H1 (cell line): ENCODE data around the gene MIGA1. TPM values are rescaled to one million over a fixed set of nuclear protein-coding genes. Genes with fewer than 3 reads are reported as not detected.

Experiments used
- CTCF ChIA-PET: fragments of 300-600 bp; sonication (Branson Sonifier 250); formaldehyde crosslinking; loops from one replicate; lab custom pipeline; 2021; ENCODE audit not compliant: partially characterized antibody; lab: Charles Lee
- POLR2A ChIA-PET: fragments of 300-600 bp; sonication (Branson Sonifier 250); formaldehyde crosslinking; loops from one replicate; lab custom pipeline; 2021; ENCODE audit warnings: inconsistent platforms; ENCODE audit not compliant: partially characterized antibody; lab: Charles Lee
- DNase-seq, 2 experiments: peaks; one replicate each; pipeline versions ENCODE4 v3.0.0 to v3.0.0-alpha.2; 2010 to 2022; ENCODE audit warnings: low spot score in 2 of 2, low read depth in 1 of 2, mixed read lengths in 1 of 2
- FAIRE-seq: peaks from 2 replicates; lab custom pipeline; 2011; peaks lifted over from hg19 to GRCh38; lab: Jason Lieb, UNC
- H2AFZ ChIP-seq: 2 replicates; pipeline ENCODE4 v1.8.1; 2012; ENCODE audit warnings: low read length, inconsistent platforms
- H2AK5ac ChIP-seq: 2 replicates; pipeline ENCODE4 v1.6.1; 2013; ENCODE audit warnings: low read depth, low read length
- H2BK120ac ChIP-seq: replicated peaks from 2 replicates; pipeline ENCODE3; 2013; ENCODE audit warnings: low read depth, low read length, inconsistent platforms
- H2BK12ac ChIP-seq: 2 replicates; pipeline ENCODE4 v1.6.1; 2013; ENCODE audit warnings: low read depth, low read length
- H2BK15ac ChIP-seq: 2 replicates; pipeline ENCODE4 v1.6.1; 2013; ENCODE audit warnings: low read length
- H2BK20ac ChIP-seq: 2 replicates; pipeline ENCODE4 v1.6.1; 2013; ENCODE audit warnings: low read length
- H2BK5ac ChIP-seq: 2 replicates; pipeline ENCODE4 v1.6.1; 2013; ENCODE audit warnings: low read depth, low read length
- H3K14ac ChIP-seq: 2 replicates; pipeline ENCODE4 v1.6.1; 2013; ENCODE audit warnings: inconsistent platforms; ENCODE audit not compliant: insufficient read length
- H3K18ac ChIP-seq: 2 replicates; pipeline ENCODE4 v1.6.1; 2013; ENCODE audit warnings: low read length; ENCODE audit errors: extremely low read depth
- H3K23ac ChIP-seq: 2 replicates; pipeline ENCODE4 v1.6.1; 2013; ENCODE audit warnings: inconsistent platforms; ENCODE audit not compliant: insufficient read length
- H3K23me2 ChIP-seq: 2 replicates; pipeline ENCODE4 v1.6.1; 2013; ENCODE audit warnings: low read depth, low read length
- H3K27ac ChIP-seq: 2 replicates; pipeline ENCODE4 v1.6.1; 2011; ENCODE audit warnings: low read depth, low read length, inconsistent platforms
- H3K27me3 ChIP-seq, 4 experiments: replicated peaks in 1 of 4; 1 replicate in 1 of 4; 2 replicates in 3 of 4; pipeline versions ENCODE4 v1.6.1 to v1.8.1; 2011 to 2013; ENCODE audit warnings: low read length in 3 of 4, mild to moderate bottlenecking in 3 of 4, inconsistent platforms in 2 of 4, mixed read lengths in 2 of 4, moderate library complexity in 1 of 4; ENCODE audit not compliant: control insufficient read depth in 3 of 4, insufficient read depth in 3 of 4; ENCODE audit errors: extremely low read depth in 1 of 4
- H3K36me3 ChIP-seq, 4 experiments: 2 replicates each; pipeline versions ENCODE4 v1.6.1 to v1.8.1; 2011 to 2013; ENCODE audit warnings: mild to moderate bottlenecking in 4 of 4, low read length in 3 of 4, moderate library complexity in 2 of 4, control low read depth in 1 of 4, inconsistent platforms in 1 of 4; ENCODE audit not compliant: insufficient read depth in 4 of 4, control insufficient read depth in 2 of 4
- H3K4ac ChIP-seq: replicated peaks from 2 replicates; pipeline ENCODE3; 2013; ENCODE audit warnings: low read length, low read depth, mixed read lengths, inconsistent platforms; ENCODE audit not compliant: insufficient read length
- H3K4me1 ChIP-seq, 4 experiments: replicated peaks in 1 of 4; 1 replicate in 1 of 4; 2 replicates in 3 of 4; pipeline versions ENCODE4 v1.6.1 to v1.8.1; 2011 to 2013; ENCODE audit warnings: low read length in 3 of 4, inconsistent platforms in 2 of 4, mixed read lengths in 1 of 4; ENCODE audit not compliant: insufficient read depth in 4 of 4, control insufficient read depth in 3 of 4
- H3K4me2 ChIP-seq, 2 experiments: 2 replicates each; pipeline versions ENCODE4 v1.6.1 to v1.8.1; 2011 to 2013; ENCODE audit warnings: low read depth in 2 of 2, low read length in 2 of 2, control low read depth in 1 of 2, inconsistent platforms in 1 of 2, mild to moderate bottlenecking in 1 of 2; ENCODE audit not compliant: insufficient read depth in 1 of 2
- H3K4me3 ChIP-seq, 4 experiments: fragments of 200-600, 300-600 bp in 1 of 4; sonication (generic), shearing (Covaris generic), sonication (Bioruptor Twin) in 1 of 4; 2 replicates each; pipeline versions ENCODE4 v1.5.1 to v1.8.1; 2011 to 2016; ENCODE audit warnings: low read length in 4 of 4, low read depth in 3 of 4, control low read depth in 2 of 4, inconsistent platforms in 2 of 4, mild to moderate bottlenecking in 2 of 4, mixed read lengths in 1 of 4, moderate library complexity in 1 of 4; ENCODE audit not compliant: insufficient read depth in 2 of 4; ENCODE audit errors: extremely low read depth in 1 of 4
- H3K56ac ChIP-seq: replicated peaks from 2 replicates; pipeline ENCODE3; 2013; ENCODE audit warnings: low read depth, mild to moderate bottlenecking, mixed read lengths, low read length, inconsistent platforms; ENCODE audit not compliant: insufficient read length
- H3K79me1 ChIP-seq: 2 replicates; pipeline ENCODE4 v1.6.1; 2013; ENCODE audit warnings: low read depth, low read length, control low read depth
- H3K79me2 ChIP-seq, 2 experiments: 2 replicates each; pipeline versions ENCODE4 v1.6.1 to v1.8.1; 2012 to 2013; ENCODE audit warnings: low read length in 2 of 2, mild to moderate bottlenecking in 2 of 2, inconsistent platforms in 1 of 2; ENCODE audit not compliant: insufficient read depth in 2 of 2, control insufficient read depth in 1 of 2
- H3K9ac ChIP-seq, 4 experiments: replicated peaks in 1 of 4; 1 replicate in 1 of 4; 2 replicates in 3 of 4; pipeline versions ENCODE4 v1.6.1 to v1.8.1; 2011 to 2013; ENCODE audit warnings: low read depth in 3 of 4, low read length in 3 of 4, control low read depth in 2 of 4, mild to moderate bottlenecking in 2 of 4, moderate library complexity in 2 of 4, inconsistent platforms in 1 of 4; ENCODE audit errors: extremely low read depth in 1 of 4
- H3K9me3 ChIP-seq, 2 experiments: 2 replicates each; pipeline versions ENCODE4 v1.6.1 to v1.8.1; 2012 to 2013; ENCODE audit warnings: mild to moderate bottlenecking in 2 of 2, moderate library complexity in 2 of 2, control low read depth in 1 of 2, inconsistent platforms in 1 of 2, low read depth in 1 of 2, low read length in 1 of 2, mixed read lengths in 1 of 2; ENCODE audit not compliant: insufficient read depth in 2 of 2
- H4K20me1 ChIP-seq, 2 experiments: replicated peaks in 1 of 2; 2 replicates each; pipeline versions ENCODE3 to v1.8.1; 2011 to 2013; ENCODE audit warnings: inconsistent platforms in 2 of 2, low read length in 2 of 2, mild to moderate bottlenecking in 1 of 2; ENCODE audit not compliant: insufficient read depth in 2 of 2, control insufficient read depth in 1 of 2
- H4K5ac ChIP-seq: 2 replicates; pipeline ENCODE4 v1.6.1; 2013; ENCODE audit warnings: low read length, low read depth, mixed read lengths, inconsistent platforms; ENCODE audit not compliant: insufficient read length
- H4K8ac ChIP-seq: 2 replicates; pipeline ENCODE4 v1.8.0; 2013; ENCODE audit warnings: mild to moderate bottlenecking, moderate library complexity, low read length, inconsistent platforms; ENCODE audit not compliant: insufficient read depth; ENCODE audit errors: extremely low read depth
- H4K91ac ChIP-seq: replicated peaks from 2 replicates; pipeline ENCODE3; 2013; ENCODE audit warnings: low read length, mixed read lengths, inconsistent platforms; ENCODE audit not compliant: insufficient read length
- CREB1 ChIP-seq: IDR thresholded peaks from 2 replicates; pipeline ENCODE4 v1.6.1; 2012; ENCODE audit warnings: inconsistent platforms
- JUN ChIP-seq: IDR thresholded peaks from 2 replicates; pipeline ENCODE4 v1.6.1; 2011; ENCODE audit warnings: low read depth, mild to moderate bottlenecking, improper control_type of control experiment, low read length
- JUND ChIP-seq: IDR thresholded peaks from 2 replicates; pipeline ENCODE4 v1.6.1; 2011; ENCODE audit warnings: mild to moderate bottlenecking, improper control_type of control experiment, low read length
- KDM4A ChIP-seq: IDR thresholded peaks from one replicate; pipeline ENCODE4 v1.7.1; 2012; ENCODE audit warnings: low read depth, mild to moderate bottlenecking, moderate library complexity, low read length, inconsistent platforms; ENCODE audit not compliant: severe bottlenecking
- KDM5A ChIP-seq: fragments of 200-600 bp; IDR thresholded peaks from 2 replicates; pipeline ENCODE4 v1.7.1; 2012; ENCODE audit warnings: mild to moderate bottlenecking, low read length, inconsistent platforms, mixed read lengths
- MAFK ChIP-seq: IDR thresholded peaks from 2 replicates; pipeline ENCODE4 v1.6.1; 2012; ENCODE audit warnings: low read depth, mild to moderate bottlenecking, improper control_type of control experiment, low read length
- PHF8 ChIP-seq: fragments of 200-600 bp; sonication (generic); conservative IDR thresholded peaks from 2 replicates; pipeline ENCODE4 v1.7.1; 2012; ENCODE audit warnings: low read depth, mild to moderate bottlenecking, inconsistent platforms, low read length, moderate library complexity
- POLR2A ChIP-seq, 2 experiments: IDR thresholded peaks; 1 replicate in 1 of 2; 2 replicates in 1 of 2; pipeline ENCODE4 v1.6.1; 2011; ENCODE audit warnings: low read depth in 2 of 2, low read length in 2 of 2, mild to moderate bottlenecking in 2 of 2; ENCODE audit errors: control extremely low read depth in 1 of 2
- POLR2AphosphoS5 ChIP-seq: IDR thresholded peaks from 2 replicates; pipeline ENCODE4 v1.6.1; 2011; ENCODE audit warnings: low read depth, low read length
- POU5F1 ChIP-seq: IDR thresholded peaks from 2 replicates; pipeline ENCODE4 v1.6.1; 2011; ENCODE audit warnings: low read depth, mild to moderate bottlenecking, low read length, moderate library complexity
- RXRA ChIP-seq: IDR thresholded peaks from 2 replicates; pipeline ENCODE4 v1.6.1; 2011; ENCODE audit warnings: low read depth, mild to moderate bottlenecking, low read length, moderate library complexity; ENCODE audit not compliant: insufficient read depth
- SIRT6 ChIP-seq: IDR thresholded peaks from one replicate; pipeline ENCODE4 v1.7.1; 2012; ENCODE audit warnings: low read length, inconsistent platforms
- SIX5 ChIP-seq: IDR thresholded peaks from 2 replicates; pipeline ENCODE4 v1.6.1; 2011; ENCODE audit warnings: mild to moderate bottlenecking, low read depth, low read length
- TAF1 ChIP-seq: IDR thresholded peaks from 2 replicates; pipeline ENCODE4 v1.6.1; 2011; ENCODE audit warnings: mild to moderate bottlenecking, low read depth, low read length
- TBP ChIP-seq: IDR thresholded peaks from 2 replicates; pipeline ENCODE4 v1.6.1; 2011; ENCODE audit warnings: low read depth, low read length, improper control_type of control experiment
- WGBS, 2 experiments: shearing (Covaris generic) in 1 of 2; methylation state at CpG; one replicate each; pipeline versions ENCODE4 v1.1.6 to v1.1.7; 2013 to 2015; ENCODE audit warnings: low lambda C conversion rate in 2 of 2, mixed read lengths in 2 of 2, inconsistent platforms in 1 of 2, low coverage in 1 of 2, missing lambda C conversion rate in 1 of 2; ENCODE audit not compliant: insufficient replicate concordance in 2 of 2, insufficient coverage in 1 of 2, insufficient read length in 1 of 2; ENCODE audit errors: extremely low coverage in 1 of 2, missing lambda C conversion rate in 1 of 2; 5-methylcytosine and 5-hydroxymethylcytosine counted together
- polyA plus RNA-seq, 7 experiments: library from polyadenylated mRNA; depleted of rRNA in 3 of 7; stranded (reverse) in 5 of 7; unstranded in 2 of 7; fragments of >200 nt in 5 of 7; fragments of 200-250 nt in 2 of 7; gene quantifications; 1 replicate in 5 of 7; 2 replicates in 1 of 7; 4 replicates in 1 of 7; pipeline versions ENCODE4 v1.2.1 to v1.2.3, GENCODE V29; 2011 to 2013; ENCODE audit warnings: missing spikeins in 2 of 7, mixed read lengths in 2 of 7
- total RNA-seq: library from RNA; stranded (reverse); fragmentation: NEBNext Ultra II Directional; extraction: Animal tissue kit (Norgen Biotek cat#: 25700); gene quantifications from 2 replicates; pipeline ENCODE4 v1.2.1, GENCODE V29; 2021

Gene MIGA1
- total and polyA plus RNA-seq, 2 of the 8 experiments (the other 6 are each of a cell fraction or from before 2014, with no cell fraction given): 0.95 to 7.0 TPM

- no peak overlapping the region for H3K18ac ChIP-seq
- no peak overlapping the region for H3K4me2 ChIP-seq
- no peak overlapping the region for H4K91ac ChIP-seq
- H3K56ac ChIP-seq: no peak overlapping the region
- H3K27me3 ChIP-seq: no peaks in the 10 kb centered on the region
- FAIRE-seq (no peak), DNase-seq (no peak)
- H4K20me1 ChIP-seq: no peaks in the 10 kb centered on the region
- no peak overlapping the region for H4K5ac ChIP-seq
- no peaks in the 10 kb centered on the region for H3K9me3 ChIP-seq
- ChIA-PET POLR2A (no interaction called here), CTCF (interaction anchor here (0.6 to 1.7 kb wide), 3 partner anchors 16 to 229 kb away, joined by 4 to 5 read pairs (median 4); no protein-coding TSS in a partner anchor)
- H3K27ac ChIP-seq: no peak overlapping the region
- H3K79me2 ChIP-seq: no peaks in the 10 kb centered on the region
- WGBS, 2 experiments: 57% methylated on average over 1 of the region's 1 CpG; no CpG with 5 or more reads in 1 of the 2 experiments
- H3K14ac ChIP-seq: no peak overlapping the region
- no peaks in the 10 kb centered on the region for H3K79me1 ChIP-seq
- no peaks in the 10 kb centered on the region for H3K4me1 ChIP-seq
- H2BK120ac ChIP-seq: no peak overlapping the region
- no peak overlapping the region for H3K9ac ChIP-seq
- H3K23ac ChIP-seq: no peak overlapping the region
- H2BK20ac ChIP-seq: no peak overlapping the region
- H3K4ac ChIP-seq: no peak overlapping the region
- H3K23me2 ChIP-seq: no peaks in the 10 kb centered on the region
- H2BK15ac ChIP-seq: no peak overlapping the region
- no peaks in the 10 kb centered on the region for H3K36me3 ChIP-seq
- no peak overlapping the region for H2BK12ac ChIP-seq
- H3K4me3 ChIP-seq: no peak overlapping the region
- no peak overlapping the region for H4K8ac ChIP-seq
- H2AK5ac ChIP-seq: no peak overlapping the region
- no peak overlapping the region for H2BK5ac ChIP-seq
- no peak overlapping the region for H2AFZ ChIP-seq
- TF ChIP-seq SIX5: no peak
- TF ChIP-seq SIRT6: no peak
- no peak for TF ChIP-seq KDM4A
- TF ChIP-seq POLR2AphosphoS5: no peak
- no peak for TF ChIP-seq RXRA
- no peak for TF ChIP-seq CREB1
- TF ChIP-seq KDM5A: no peak
- TF ChIP-seq PHF8: no peak
- no peak for TF ChIP-seq TAF1
- no peak for TF ChIP-seq POU5F1
- TF ChIP-seq MAFK: no peak
- TF ChIP-seq POLR2A (IDR thresholded peaks at IDR 0.05; ENCODE audit: control extremely low read depth in 1 of 2, low read depth in 2 of 2, low read length in 2 of 2): no peak
- TF ChIP-seq TBP: no peak
- TF ChIP-seq JUND: no peak
- TF ChIP-seq JUN: no peak
Measured at GRCh38 chr1:77841574-77841973, 62.1 kb downstream of the MIGA1 start.
